ENCODE data around the gene MYT1. TPM values are rescaled to one million over a fixed set of nuclear protein-coding genes. Genes with fewer than 3 reads are reported as not detected.
"Not testable (repeated sequence)": the region's sequence is repeated elsewhere in the genome, so short reads cannot be mapped to it uniquely, and the experiment has no call there.

MYT1 gene
- total RNA-seq, 1 experiment from 2014 or later = 0.69 TPM

DNA sequence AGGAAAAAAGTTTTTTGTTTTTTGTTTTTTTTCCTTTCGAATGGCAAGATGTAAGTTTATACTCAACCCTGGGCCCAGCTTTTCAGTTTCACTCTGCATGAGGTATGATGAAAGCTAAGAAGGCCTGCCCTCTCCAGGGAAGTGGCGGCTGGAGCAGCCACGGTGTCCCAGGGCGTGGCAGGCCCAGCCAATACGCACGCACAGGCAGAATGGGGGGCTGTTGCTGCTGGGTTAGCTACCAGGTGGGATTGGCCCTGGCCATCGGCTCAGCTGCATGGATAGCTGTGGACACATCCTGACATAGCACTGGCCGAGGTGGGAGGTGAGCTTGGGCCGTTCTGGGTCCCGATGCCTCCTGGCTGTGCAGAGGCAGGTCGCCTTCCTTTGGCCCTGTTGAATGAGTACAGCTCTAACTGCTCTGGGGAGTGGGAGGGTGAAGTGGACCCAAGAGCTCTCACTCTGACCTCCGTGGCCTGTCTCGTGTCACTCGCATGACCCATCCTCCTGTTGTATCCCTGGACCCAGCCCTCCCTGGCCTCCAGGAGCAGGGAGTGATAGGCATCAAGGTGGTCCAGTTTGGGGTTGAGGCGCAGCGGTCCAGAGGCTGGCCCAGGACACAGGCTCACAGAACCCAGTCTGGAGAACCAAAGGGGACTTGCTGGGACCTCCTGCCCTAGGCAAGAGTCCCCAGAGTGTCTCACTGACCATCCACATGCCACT is 18.1 kb downstream of the MYT1 start:
- DNase-seq = peak; percentile 57
- Histone ChIP-seq H3K4me3 (ENCODE audit: insufficient read depth, low read depth, low read length) (no peak overlapping the region), H3K27me3 (ENCODE audit: control insufficient read depth, insufficient read depth, low read length) (no peaks in the 10 kb centered on the region), H3K36me3 (replicated peaks; ENCODE audit: control insufficient read depth, insufficient read depth, low read length) (no peaks in the 10 kb centered on the region)

DNA sequence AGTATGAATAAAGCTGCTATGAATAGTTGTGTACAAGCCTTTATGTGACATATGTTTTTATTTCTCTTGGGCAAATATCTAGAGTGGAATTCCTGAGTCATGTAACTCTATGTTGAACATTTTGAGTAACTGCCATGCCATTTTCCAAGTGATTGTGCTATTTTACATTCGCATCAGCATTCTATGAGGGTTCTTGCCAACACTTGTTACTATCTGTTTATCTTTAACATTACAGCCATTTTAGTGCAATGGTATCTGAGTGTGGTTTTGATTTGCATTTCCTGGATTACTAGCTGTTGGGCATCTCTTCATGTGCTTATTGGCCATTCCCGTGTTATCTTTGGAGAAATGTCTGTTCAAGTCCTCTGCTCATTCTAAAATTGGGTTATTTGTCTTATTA is 19.1 kb downstream of the MYT1 start:
- no peak for DNase-seq

DNA sequence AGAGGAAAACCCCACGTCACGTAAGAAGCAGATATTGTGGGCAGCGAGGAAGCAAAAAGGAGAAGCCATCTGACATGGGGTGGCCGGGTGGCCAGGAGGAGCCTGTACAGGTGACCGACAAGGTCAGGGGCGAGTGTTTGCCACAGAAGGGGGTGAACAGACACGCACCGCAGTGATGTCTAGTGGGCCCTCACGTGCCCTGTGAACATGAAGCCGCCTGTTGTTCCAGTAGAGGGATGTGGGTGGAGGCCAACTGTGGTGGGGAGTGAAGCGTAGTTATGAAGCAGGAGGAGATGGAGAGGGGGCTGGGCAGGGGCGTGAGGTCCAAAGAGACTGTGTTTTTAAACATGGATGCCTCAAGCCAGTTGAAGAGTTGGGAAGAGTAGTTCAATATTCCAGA is 20.5 kb downstream of the MYT1 start:
- Histone ChIP-seq H3K27me3 (ENCODE audit: control insufficient read depth, insufficient read depth, low read length) (no peaks in the 10 kb centered on the region), H3K4me3 (ENCODE audit: insufficient read depth, low read depth, low read length) (no peak overlapping the region), H3K36me3 (replicated peaks; ENCODE audit: control insufficient read depth, insufficient read depth, low read length) (no peaks in the 10 kb centered on the region)
- DNase-seq = no peak

More for the DNA sequence above, 19.1 kb downstream of the MYT1 start:
- H3K27me3 ChIP-seq (ENCODE audit: control insufficient read depth, insufficient read depth, low read length) = no peaks in the 10 kb centered on the region
- no peaks in the 10 kb centered on the region for H3K36me3 ChIP-seq (replicated peaks; ENCODE audit: control insufficient read depth, insufficient read depth, low read length)
- no peak overlapping the region for H3K4me3 ChIP-seq (ENCODE audit: insufficient read depth, low read depth, low read length)

DNA sequence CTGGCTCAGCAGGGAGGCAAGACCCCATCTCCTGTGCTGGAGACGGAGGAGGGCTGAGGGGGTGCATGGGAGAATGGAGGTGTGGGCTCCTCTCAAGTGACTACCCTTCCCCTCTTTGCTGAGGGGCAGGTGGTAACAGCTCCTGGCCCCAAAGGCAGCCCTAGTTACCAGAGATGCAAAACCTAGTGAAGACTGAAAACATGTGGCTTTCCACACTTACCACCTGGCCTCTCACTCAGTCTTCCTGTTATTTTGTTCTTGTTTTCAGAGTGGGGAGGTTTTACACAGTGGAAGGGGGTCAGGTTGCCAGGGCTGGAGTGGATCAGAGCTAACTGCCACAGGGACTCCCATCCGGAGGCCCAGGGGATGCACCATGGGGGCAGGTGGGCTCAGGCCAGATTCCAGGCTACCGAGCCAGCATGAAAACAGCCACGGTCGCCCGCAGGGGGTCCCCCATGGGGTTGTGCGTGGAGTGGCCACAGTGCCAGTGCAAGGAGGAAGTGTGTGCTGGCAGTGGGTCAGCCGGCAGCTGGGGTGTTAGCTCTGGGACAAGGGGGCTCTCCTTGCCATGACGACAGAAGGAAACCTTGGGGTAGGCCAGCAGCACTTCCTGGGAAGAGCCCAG is 21.1 kb downstream of the MYT1 start:
- DNase-seq = no peak
- Histone ChIP-seq H3K4me3 (ENCODE audit: insufficient read depth, low read depth, low read length) (no peak overlapping the region), H3K27me3 (ENCODE audit: control insufficient read depth, insufficient read depth, low read length) (no peaks in the 10 kb centered on the region), H3K36me3 (replicated peaks; ENCODE audit: control insufficient read depth, insufficient read depth, low read length) (no peaks in the 10 kb centered on the region)

DNA sequence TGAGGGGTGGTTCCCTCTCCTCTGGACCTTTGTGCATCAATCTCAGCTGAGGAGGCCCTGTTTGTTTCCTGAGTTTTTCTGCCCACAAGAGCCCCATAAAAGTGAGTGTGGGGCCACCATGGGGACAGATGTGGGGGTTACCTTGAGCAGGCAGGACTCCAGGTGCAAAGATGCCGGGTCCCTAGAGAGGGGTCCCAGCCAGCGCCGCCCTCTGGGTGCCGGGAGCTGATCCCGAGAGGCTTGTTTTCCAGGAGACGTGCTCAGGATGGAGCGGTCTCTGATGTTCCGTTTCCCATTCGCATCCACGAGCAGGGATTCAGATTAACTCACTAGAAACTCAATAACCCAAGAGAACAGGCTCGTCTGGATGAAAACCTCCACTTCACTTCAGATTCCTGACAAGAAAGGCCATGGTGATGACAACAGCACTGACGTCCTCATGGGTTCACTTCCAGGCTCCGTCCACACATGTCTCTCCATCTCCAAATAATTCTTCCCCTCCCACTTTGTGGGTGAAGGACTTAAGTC is 21.9 kb downstream of the MYT1 start:
- no peaks in the 10 kb centered on the region for H3K27me3 ChIP-seq (ENCODE audit: control insufficient read depth, insufficient read depth, low read length)
- H3K4me3 ChIP-seq (ENCODE audit: insufficient read depth, low read depth, low read length) = no peak overlapping the region
- no peak for DNase-seq
- no peaks in the 10 kb centered on the region for H3K36me3 ChIP-seq (replicated peaks; ENCODE audit: control insufficient read depth, insufficient read depth, low read length)

DNA sequence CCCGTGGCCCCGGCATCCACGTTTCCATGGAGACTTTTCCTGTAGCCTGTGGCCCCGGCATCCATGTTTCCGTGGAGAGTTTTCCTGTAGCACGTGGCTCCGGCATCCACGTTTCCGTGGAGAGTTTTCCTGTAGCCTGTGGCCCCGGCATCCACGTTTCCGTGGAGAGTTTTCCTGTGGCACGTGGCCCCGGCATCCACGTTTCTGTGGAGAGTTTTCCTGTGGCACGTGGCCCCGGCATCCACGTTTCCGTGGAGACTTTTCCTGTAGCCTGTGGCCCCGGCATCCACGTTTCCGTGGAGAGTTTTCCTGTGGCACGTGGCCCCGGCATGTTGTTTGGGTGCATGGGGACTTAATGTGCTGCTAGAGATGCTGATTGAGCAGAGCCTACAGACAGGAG is 23.0 kb downstream of the MYT1 start:
- H3K36me3 ChIP-seq (replicated peaks; ENCODE audit: control insufficient read depth, insufficient read depth, low read length); DNase-seq; H3K4me3 ChIP-seq (ENCODE audit: insufficient read depth, low read depth, low read length): not testable (repeated sequence)

DNA sequence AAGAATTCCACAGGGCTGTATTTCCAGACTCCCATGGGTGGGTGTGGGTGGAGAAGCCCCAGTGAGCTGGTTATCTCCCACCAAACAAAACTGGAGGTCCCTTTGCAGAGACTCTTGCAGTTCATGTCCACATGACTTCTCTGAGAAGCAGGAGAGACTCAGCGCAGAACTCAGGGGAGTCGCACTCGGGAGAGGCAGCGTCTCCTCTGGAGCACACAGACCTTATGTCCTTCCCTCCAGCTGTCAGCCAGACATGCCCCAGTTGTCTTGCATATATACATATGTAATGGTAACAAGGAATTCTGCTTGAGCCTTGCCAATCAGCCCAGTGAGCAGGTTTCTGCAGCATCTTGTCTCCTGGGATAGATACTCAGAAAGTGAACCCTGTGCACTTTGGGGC is 23.8 kb downstream of the MYT1 start:
- Histone ChIP-seq H3K36me3 (replicated peaks; ENCODE audit: control insufficient read depth, insufficient read depth, low read length) (no peaks in the 10 kb centered on the region), H3K27me3 (ENCODE audit: control insufficient read depth, insufficient read depth, low read length) (no peaks in the 10 kb centered on the region), H3K4me3 (ENCODE audit: insufficient read depth, low read depth, low read length) (no peak overlapping the region)
- no peak for DNase-seq

More for the DNA sequence above, 23.0 kb downstream of the MYT1 start:
- not testable (repeated sequence) for H3K27me3 ChIP-seq (ENCODE audit: control insufficient read depth, insufficient read depth, low read length)

DNA sequence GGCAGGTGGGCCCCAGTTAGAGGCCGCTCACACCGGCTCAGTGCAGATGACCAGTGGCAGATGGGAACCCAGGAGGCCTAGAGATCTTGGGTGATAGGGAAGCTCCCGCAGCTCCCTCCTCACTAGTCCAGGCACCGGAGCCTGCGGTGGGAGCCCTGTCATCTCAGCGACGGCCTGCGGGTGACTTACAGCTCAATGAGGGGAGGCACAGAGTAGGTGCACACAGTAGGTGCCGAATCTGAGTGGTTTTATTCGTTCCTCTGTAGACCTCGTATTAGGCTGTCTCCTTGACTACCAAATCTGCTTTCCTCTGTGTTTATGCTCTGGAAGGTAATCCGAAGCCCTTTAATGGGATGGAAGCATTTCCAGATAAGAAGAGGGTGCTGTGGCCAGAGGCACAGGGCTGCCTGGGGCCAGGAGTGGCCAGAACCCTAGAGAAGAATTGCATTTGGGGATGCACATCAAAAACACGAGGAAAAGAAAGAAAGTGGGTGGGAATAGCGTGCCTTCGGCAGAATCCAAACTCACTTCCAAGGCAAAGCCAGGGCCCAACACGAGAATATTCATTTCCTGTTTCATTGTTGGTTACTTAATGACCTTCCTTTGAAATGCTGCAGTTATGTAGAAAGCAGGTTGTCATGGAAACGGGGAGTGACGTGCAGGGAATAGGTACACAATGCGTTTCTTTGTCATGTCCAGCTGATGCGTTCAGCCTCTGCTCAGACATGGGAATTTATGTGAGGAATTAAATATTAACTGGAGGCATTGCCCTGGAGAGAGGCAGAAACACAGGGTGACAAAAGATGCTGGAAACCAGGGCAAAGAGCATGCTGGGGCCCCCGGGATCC is 24.7 kb downstream of the MYT1 start:
- peak; percentile 77 for DNase-seq
- H3K36me3 ChIP-seq (replicated peaks; ENCODE audit: control insufficient read depth, insufficient read depth, low read length) = no peaks in the 10 kb centered on the region
- no peaks in the 10 kb centered on the region for H3K27me3 ChIP-seq (ENCODE audit: control insufficient read depth, insufficient read depth, low read length)
- H3K4me3 ChIP-seq (ENCODE audit: insufficient read depth, low read depth, low read length) = no peak overlapping the region

DNA sequence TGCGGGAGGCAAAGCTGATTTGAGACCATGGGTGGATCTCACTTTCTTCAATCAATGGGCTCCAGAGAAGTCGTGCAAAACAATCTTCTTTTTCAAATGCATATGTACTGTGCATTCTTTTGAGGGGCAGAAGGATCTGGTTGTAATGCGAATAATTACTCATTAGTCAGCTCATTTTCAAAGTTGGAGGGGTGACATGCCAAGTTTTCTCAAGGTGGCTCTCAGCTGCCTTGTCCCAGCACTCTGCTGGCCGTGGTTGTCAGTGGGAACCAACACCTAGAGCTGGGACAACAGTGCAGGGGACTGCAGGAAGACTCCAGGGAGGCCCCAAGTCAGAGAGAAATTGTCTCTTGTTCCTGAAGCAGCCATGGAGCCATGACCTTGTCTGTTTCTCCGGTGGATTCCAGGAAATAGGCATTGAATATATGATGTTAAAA is 25.3 kb downstream of the MYT1 start:
- DNase-seq = no peak
- Histone ChIP-seq H3K36me3 (replicated peaks; ENCODE audit: control insufficient read depth, insufficient read depth, low read length) (no peaks in the 10 kb centered on the region), H3K27me3 (ENCODE audit: control insufficient read depth, insufficient read depth, low read length) (no peaks in the 10 kb centered on the region), H3K4me3 (ENCODE audit: insufficient read depth, low read depth, low read length) (no peak overlapping the region)

DNA sequence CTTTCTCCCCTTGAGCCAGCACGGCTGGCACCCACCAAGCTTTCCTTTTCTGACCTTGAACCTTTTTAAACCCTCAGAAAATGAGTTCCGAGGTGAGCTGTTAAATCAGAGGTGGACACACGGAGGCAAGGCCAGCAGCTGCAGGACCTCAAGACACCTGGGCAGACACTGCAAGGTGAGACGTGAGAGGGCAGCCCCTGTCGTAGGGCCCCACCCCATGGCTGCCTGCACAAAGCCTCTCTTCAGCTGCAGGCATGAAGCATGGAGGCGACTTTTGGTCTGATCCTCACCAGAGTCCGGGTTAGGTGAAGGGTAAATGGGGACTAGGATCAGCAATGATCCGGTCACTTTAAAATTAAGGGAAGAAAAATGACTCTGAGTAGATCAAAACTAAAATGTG is 25.7 kb downstream of the MYT1 start:
- DNase-seq = no peak
- Histone ChIP-seq H3K4me3 (ENCODE audit: insufficient read depth, low read depth, low read length) (no peak overlapping the region), H3K27me3 (ENCODE audit: control insufficient read depth, insufficient read depth, low read length) (no peaks in the 10 kb centered on the region), H3K36me3 (replicated peaks; ENCODE audit: control insufficient read depth, insufficient read depth, low read length) (no peaks in the 10 kb centered on the region)

DNA sequence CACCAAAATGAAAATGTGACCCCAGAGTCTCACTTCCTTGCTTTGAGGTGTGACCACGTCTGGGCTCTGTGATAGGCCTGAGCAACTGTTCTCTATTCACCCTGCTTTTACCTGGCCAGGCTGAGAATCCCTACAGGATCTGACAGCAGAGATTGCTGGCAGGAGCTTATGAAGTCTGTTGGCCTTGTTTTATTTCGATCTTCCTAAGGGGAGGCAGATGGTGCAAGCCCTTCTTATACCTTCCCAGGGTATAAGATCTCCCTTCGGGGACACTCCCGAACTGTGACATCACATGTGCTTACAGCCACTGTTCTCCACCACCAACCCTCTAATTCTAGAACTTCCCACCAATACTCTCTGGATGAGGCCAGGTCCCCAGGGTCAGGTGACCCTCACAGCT is 26.8 kb downstream of the MYT1 start:
- Histone ChIP-seq H3K27me3 (ENCODE audit: control insufficient read depth, insufficient read depth, low read length) (no peaks in the 10 kb centered on the region), H3K4me3 (ENCODE audit: insufficient read depth, low read depth, low read length) (no peak overlapping the region), H3K36me3 (replicated peaks; ENCODE audit: control insufficient read depth, insufficient read depth, low read length) (no peaks in the 10 kb centered on the region)
- DNase-seq = no peak

DNA sequence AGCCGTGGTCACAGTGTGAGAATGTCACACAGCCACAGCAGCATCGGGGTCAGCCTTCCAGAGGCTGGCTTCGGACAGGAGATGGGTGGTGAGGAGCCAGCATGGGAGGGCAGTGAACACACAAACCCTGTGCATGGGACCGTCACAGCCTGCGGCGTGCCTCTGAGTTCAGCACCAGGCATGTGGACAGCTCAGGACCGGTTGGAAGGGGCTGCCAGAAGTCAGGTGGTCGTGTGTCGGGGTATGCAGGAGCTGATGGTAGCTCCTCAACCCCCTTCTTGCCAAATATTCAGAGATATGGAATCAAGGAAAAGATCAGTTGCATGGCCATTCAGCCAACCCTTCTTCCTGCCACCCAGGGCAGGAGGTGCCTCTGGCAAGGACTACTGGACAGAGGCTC is 28.2 kb downstream of the MYT1 start:
- no peaks in the 10 kb centered on the region for H3K27me3 ChIP-seq (ENCODE audit: control insufficient read depth, insufficient read depth, low read length)
- peak; percentile 84 for DNase-seq
- no peak overlapping the region for H3K4me3 ChIP-seq (ENCODE audit: insufficient read depth, low read depth, low read length)
- H3K36me3 ChIP-seq (replicated peaks; ENCODE audit: control insufficient read depth, insufficient read depth, low read length) = no peaks in the 10 kb centered on the region

DNA sequence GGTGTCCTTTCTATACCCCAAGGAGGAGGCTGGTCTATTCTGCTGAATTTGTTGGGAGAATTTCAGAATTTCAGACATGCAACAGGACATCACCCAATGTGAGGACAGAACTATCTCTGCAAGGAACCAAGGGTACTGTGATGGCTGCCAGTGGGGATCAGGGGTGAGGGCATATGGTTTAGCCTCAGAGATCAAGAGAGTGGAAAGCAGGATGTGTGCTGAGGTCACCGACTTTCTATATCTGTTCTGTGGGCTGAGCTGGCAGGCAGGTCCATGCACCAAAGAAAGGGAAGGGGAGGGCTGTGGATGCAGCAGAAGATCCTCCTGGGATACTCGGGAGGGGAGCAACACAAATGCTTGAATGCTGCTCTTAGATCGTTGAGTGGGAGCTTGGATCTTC is 28.8 kb downstream of the MYT1 start:
- H3K27me3 ChIP-seq (ENCODE audit: control insufficient read depth, insufficient read depth, low read length) = no peaks in the 10 kb centered on the region

DNA sequence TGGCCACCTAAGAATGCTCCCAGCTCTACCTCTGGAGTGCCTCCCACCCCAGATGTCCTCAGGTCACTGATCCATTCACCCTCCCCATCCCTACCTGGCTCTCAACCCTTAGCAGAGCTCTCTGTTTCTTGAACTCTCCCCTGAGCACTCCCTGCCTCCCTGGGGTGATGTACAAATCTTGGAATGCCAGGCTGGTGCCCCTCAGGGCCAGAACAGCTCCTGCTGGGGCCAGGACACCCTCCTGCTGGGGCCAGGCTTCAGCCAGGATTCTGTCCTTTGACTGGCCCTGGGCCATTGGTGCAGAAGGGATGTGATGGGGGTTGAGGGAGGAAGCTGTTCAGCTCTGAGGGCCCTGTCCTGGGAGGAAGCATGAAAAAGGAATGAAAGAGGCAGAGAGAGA is 30.0 kb downstream of the MYT1 start:
- Histone ChIP-seq H3K4me3 (ENCODE audit: insufficient read depth, low read depth, low read length) (no peak overlapping the region), H3K36me3 (replicated peaks; ENCODE audit: control insufficient read depth, insufficient read depth, low read length) (no peaks in the 10 kb centered on the region), H3K27me3 (ENCODE audit: control insufficient read depth, insufficient read depth, low read length) (no peaks in the 10 kb centered on the region)
- DNase-seq = peak; percentile 54

More for the DNA sequence above, 28.8 kb downstream of the MYT1 start:
- DNase-seq = no peak
- Histone ChIP-seq H3K4me3 (ENCODE audit: insufficient read depth, low read depth, low read length) (no peak overlapping the region), H3K36me3 (replicated peaks; ENCODE audit: control insufficient read depth, insufficient read depth, low read length) (no peaks in the 10 kb centered on the region)

DNA sequence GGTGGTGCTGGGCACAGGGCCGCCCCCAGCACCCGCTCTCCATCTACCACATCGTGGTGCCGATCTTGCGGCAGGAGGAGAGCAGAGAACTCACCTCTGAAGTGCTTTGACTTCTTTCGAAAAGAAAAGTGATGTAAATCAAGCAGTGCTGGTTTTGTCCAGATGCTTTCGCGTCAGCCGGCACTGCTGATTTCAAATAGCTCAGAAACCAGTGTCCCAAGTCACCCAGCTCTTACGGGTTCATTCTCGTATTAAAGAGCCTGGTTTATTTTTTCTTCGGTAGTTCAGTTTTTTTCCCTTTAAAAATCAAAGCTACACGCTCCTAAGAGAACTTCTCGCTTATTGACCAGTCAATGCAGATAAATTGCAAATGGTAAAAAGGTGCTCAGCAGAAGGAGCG is 32.1 kb downstream of the MYT1 start:
- Histone ChIP-seq H3K27me3 (ENCODE audit: control insufficient read depth, insufficient read depth, low read length) (no peaks in the 10 kb centered on the region), H3K4me3 (ENCODE audit: insufficient read depth, low read depth, low read length) (no peak overlapping the region)
- no peak for DNase-seq

More for the DNA sequence above, 32.1 kb downstream of the MYT1 start:
- H3K36me3 ChIP-seq (replicated peaks; ENCODE audit: control insufficient read depth, insufficient read depth, low read length) = no peaks in the 10 kb centered on the region

All from H7 (cell line).